WTC11 (cell line): ENCODE measurements around the gene PITPNM1. TPM values are rescaled to one million over a fixed set of nuclear protein-coding genes. Genes with fewer than 3 reads are reported as not detected.
"Not testable (repeated sequence)": the region's sequence is repeated elsewhere in the genome, so short reads cannot be mapped to it uniquely, and the experiment has no call there.

Experiments used
- ATAC-seq: fragments of 200-7000 bp; cut with Tn5 transposase; 2 replicates; pipeline ENCODE4 v1.10.0; 2021; ENCODE audit warnings: mild to moderate bottlenecking, moderate library complexity
- CTCF ChIA-PET: fragments of 300-600 bp; sonication (Branson Sonifier 250); formaldehyde crosslinking; loops from one replicate; lab custom pipeline; 2021; ENCODE audit warnings: antibody characterized with exemption; lab: Charles Lee
- POLR2A ChIA-PET: fragments of 350-600 bp; sonication (Branson Sonifier 250); formaldehyde crosslinking; loops from one replicate; lab custom pipeline; 2021; ENCODE audit warnings: antibody characterized with exemption; lab: Charles Lee
- DNase-seq: peaks from one replicate; pipeline ENCODE4 v3.0.0; 2021; ENCODE audit warnings: low spot score
- H3K27ac Mint-ChIP-seq: 2 replicates; pipeline ENCODE4 v1.8.0; 2021; ENCODE audit warnings: mixed read lengths
- H3K27me3 Mint-ChIP-seq: 2 replicates; pipeline ENCODE4 v1.8.0; 2021; ENCODE audit warnings: low read depth, mild to moderate bottlenecking, moderate library complexity, mixed read lengths
- H3K36me3 Mint-ChIP-seq: 2 replicates; pipeline ENCODE4 v1.8.0; 2021; ENCODE audit warnings: mixed read lengths
- H3K4me1 Mint-ChIP-seq: 2 replicates; pipeline ENCODE4 v1.8.0; 2022; ENCODE audit warnings: mixed read lengths
- H3K4me3 Mint-ChIP-seq: 2 replicates; pipeline ENCODE4 v1.8.0; 2021; ENCODE audit warnings: mild to moderate bottlenecking, moderate library complexity, mixed read lengths
- H3K9me3 Mint-ChIP-seq: 2 replicates; pipeline ENCODE4 v1.8.0; 2021; ENCODE audit warnings: mixed read lengths
- ATF1 ChIP-seq: sonication (generic); formaldehyde crosslinking; IDR thresholded peaks from 2 replicates; pipeline ENCODE4 v1.8.1; 2023; ENCODE audit warnings: mild to moderate bottlenecking, moderate library complexity, missing genetic modification reagents
- ATF2 ChIP-seq: sonication (generic); formaldehyde crosslinking; IDR thresholded peaks from 2 replicates; pipeline ENCODE4 v1.8.1; 2022; ENCODE audit warnings: low read depth, missing genetic modification reagents, borderline replicate concordance
- FOXP1 ChIP-seq: sonication (generic); formaldehyde crosslinking; IDR thresholded peaks from 2 replicates; pipeline ENCODE4 v1.8.0; 2022; ENCODE audit warnings: missing genetic modification reagents, mild to moderate bottlenecking, moderate library complexity, borderline replicate concordance
- GRHL2 ChIP-seq: fragments of 250-450 bp; sonication (Bioruptor Pico); IDR thresholded peaks from 2 replicates; pipeline ENCODE4 v1.8.0; 2022; ENCODE audit warnings: mild to moderate bottlenecking, moderate library complexity; ENCODE audit not compliant: insufficient replicate concordance, severe bottlenecking
- HMGA2 ChIP-seq: fragments of 250-450 bp; sonication (Bioruptor Pico); IDR thresholded peaks from 2 replicates; pipeline ENCODE4 v1.4.0; 2021; ENCODE audit warnings: mild to moderate bottlenecking, moderate library complexity
- IRF2 ChIP-seq: sonication (generic); formaldehyde crosslinking; IDR thresholded peaks from 2 replicates; pipeline ENCODE4 v1.8.0; 2022; ENCODE audit warnings: low read depth, missing genetic modification reagents, borderline replicate concordance
- KAT7 ChIP-seq: sonication (generic); formaldehyde crosslinking; IDR thresholded peaks from 2 replicates; pipeline ENCODE4 v1.8.1; 2023; ENCODE audit warnings: missing genetic modification reagents, mild to moderate bottlenecking, borderline replicate concordance
- NR3C1 ChIP-seq: sonication (generic); formaldehyde crosslinking; conservative IDR thresholded peaks from 2 replicates; pipeline ENCODE4 v1.8.1; 2023; ENCODE audit warnings: low read depth, mild to moderate bottlenecking, missing genetic modification reagents
- RELA ChIP-seq: sonication (generic); formaldehyde crosslinking; IDR thresholded peaks from 2 replicates; pipeline ENCODE4 v1.8.1; 2022; ENCODE audit warnings: missing genetic modification reagents, mild to moderate bottlenecking, borderline replicate concordance
- SOX15 ChIP-seq: fragments of 250-450 bp; sonication (Bioruptor Pico); IDR thresholded peaks from 2 replicates; pipeline ENCODE4 v1.9.0; 2021; ENCODE audit warnings: mild to moderate bottlenecking
- USF2 ChIP-seq: sonication (generic); formaldehyde crosslinking; IDR thresholded peaks from 2 replicates; pipeline ENCODE4 v1.8.1; 2023; ENCODE audit warnings: mild to moderate bottlenecking, missing genetic modification reagents, moderate library complexity
- ZBTB21 ChIP-seq: sonication (generic); formaldehyde crosslinking; IDR thresholded peaks from 2 replicates; pipeline ENCODE4 v1.8.1; 2023; ENCODE audit warnings: mild to moderate bottlenecking, missing genetic modification reagents, borderline replicate concordance
- ZNF232 ChIP-seq: sonication (generic); formaldehyde crosslinking; IDR thresholded peaks from 2 replicates; pipeline ENCODE4 v1.8.0; 2022; ENCODE audit warnings: mild to moderate bottlenecking, missing genetic modification reagents
- ZNF425 ChIP-seq: fragments of 250-450 bp; sonication (Bioruptor Pico); conservative IDR thresholded peaks from 2 replicates; pipeline ENCODE4 v1.9.0; 2021; ENCODE audit warnings: mild to moderate bottlenecking
- ZNF532 ChIP-seq: fragments of 250-450 bp; sonication (Bioruptor Pico); IDR thresholded peaks from 2 replicates; pipeline ENCODE4 v1.9.0; 2021; ENCODE audit warnings: mild to moderate bottlenecking, borderline replicate concordance
- ZNF671 ChIP-seq: fragments of 250-450 bp; sonication (Bioruptor Pico); IDR thresholded peaks from 2 replicates; pipeline ENCODE4 v1.8.0; 2021; ENCODE audit warnings: mild to moderate bottlenecking
- total RNA-seq: library from RNA; stranded (reverse); gene quantifications from 3 replicates; pipeline ENCODE4 v1.2.3, GENCODE V29; 2021

Gene PITPNM1
- total RNA-seq, 1 experiment from 2014 or later = 55.4 TPM

GRCh38 chr11:67482275-67482826 lies 22.8 kb downstream of the PITPNM1 start:
- H3K9me3 Mint-ChIP-seq = peaks cover 1% of the 10 kb centered on the region; the same call in 1 of the 2 replicates

GRCh38 chr11:67477344-67478050 lies 27.7 kb downstream of the PITPNM1 start:
- H3K36me3 Mint-ChIP-seq, H3K4me1 Mint-ChIP-seq, DNase-seq, ATAC-seq, POLR2A ChIA-PET, H3K27ac Mint-ChIP-seq, H3K4me3 Mint-ChIP-seq: not testable (repeated sequence)
- Mint-ChIP-seq H3K9me3 (peaks cover 12% of the 10 kb centered on the region; the same call in 1 of the 2 replicates), H3K27me3 (peaks cover 42% of the 10 kb centered on the region)
- CTCF ChIA-PET = interaction anchor here (2.1 kb wide), 1 partner anchor 126 kb away, joined by 5 read pairs; no protein-coding TSS in a partner anchor

More at GRCh38 chr11:67482275-67482826, 22.8 kb downstream of the PITPNM1 start:
- ChIA-PET POLR2A (interaction anchor here (0.8 to 1.0 kb wide), 3 partner anchors 14 to 81 kb away, joined by 3 to 6 read pairs (median 3); partner anchors contain the start of genes PPP1CA, RPS6KB2 and TMEM134), CTCF (interaction anchor here (0.7 to 1.4 kb wide), 8 partner anchors 10 to 165 kb away, joined by 3 to 14 read pairs (median 4); partner anchors contain the start of genes PPP1CA and RAD9A)
- TF ChIP-seq ZNF232 (no peak), ZNF532 (CRISPR knock-in tag) (no peak), ZBTB21 (CRISPR knock-in tag) (no peak), HMGA2 (CRISPR knock-in tag) (no peak), ATF2 (CRISPR knock-in tag) (no peak), KAT7 (CRISPR knock-in tag) (no peak), ZNF671 (CRISPR knock-in tag) (no peak), FOXP1 (CRISPR knock-in tag) (no peak), SOX15 (CRISPR knock-in tag) (no peak)
- no peak for ATAC-seq
- H3K27me3 Mint-ChIP-seq = peaks cover 51% of the 10 kb centered on the region
- no peak for DNase-seq
- peak overlapping the region; percentile 75 for H3K4me3 Mint-ChIP-seq
- no peaks in the 10 kb centered on the region for H3K36me3 Mint-ChIP-seq
- no peak overlapping the region; the same call in 1 of the 2 replicates for H3K27ac Mint-ChIP-seq
- H3K4me1 Mint-ChIP-seq = peaks cover 19% of the 10 kb centered on the region

- H3K4me3 Mint-ChIP-seq, DNase-seq, ATAC-seq, H3K27ac Mint-ChIP-seq, H3K4me1 Mint-ChIP-seq, H3K36me3 Mint-ChIP-seq: not testable (repeated sequence)
- peaks cover 12% of the 10 kb centered on the region; the same call in 1 of the 2 replicates for H3K9me3 Mint-ChIP-seq
- H3K27me3 Mint-ChIP-seq = peaks cover 46% of the 10 kb centered on the region
- POLR2A ChIA-PET = interaction anchor here (0.6 kb wide), 1 partner anchor 118 kb away, joined by 4 read pairs; no protein-coding TSS in a partner anchor
- CTCF ChIA-PET = interaction anchor here (1.0 to 2.1 kb wide), 2 partner anchors 103 to 125 kb away, joined by 3 to 5 read pairs; partner anchors contain the start of gene CLCF1
Observed at GRCh38 chr11:67476692-67477091, 28.5 kb downstream of the PITPNM1 start.

- Mint-ChIP-seq H3K36me3 (no peaks in the 10 kb centered on the region), H3K4me1 (peaks cover 7% of the 10 kb centered on the region), H3K27ac (no peak overlapping the region), H3K4me3 (no peak overlapping the region), H3K9me3 (peaks cover 12% of the 10 kb centered on the region; the same call in 1 of the 2 replicates), H3K27me3 (peaks cover 32% of the 10 kb centered on the region)
- CTCF ChIA-PET = interaction anchor here (2.1 to 3.5 kb wide), 2 partner anchors 71 to 122 kb away, joined by 8 to 13 read pairs; partner anchors contain the start of gene PPP1CA
- POLR2A ChIA-PET = no interaction called here
- ATAC-seq (no peak), DNase-seq (no peak)
- TF ChIP-seq ZNF425 (CRISPR knock-in tag) (no peak), ZNF671 (CRISPR knock-in tag) (no peak), USF2 (CRISPR knock-in tag) (no peak), RELA (CRISPR knock-in tag) (no peak), NR3C1 (CRISPR knock-in tag) (no peak), GRHL2 (CRISPR knock-in tag) (no peak), ATF1 (CRISPR knock-in tag) (no peak), IRF2 (CRISPR knock-in tag) (no peak)
Observed at GRCh38 chr11:67472882-67473281, 32.3 kb downstream of the PITPNM1 start.
